Inferior parietal cortex (tissue), 1 donor: ENCODE measurements around the gene CTNNA3.
A peak's percentile ranks its signal among the peaks of the same experiment; 100 is the strongest.
"Not testable (repeated sequence)": the region's sequence is repeated elsewhere in the genome, so short reads cannot be mapped to it uniquely, and the experiment has no call there.

ENCODE experiments used
- DNase-seq: peaks from one replicate; pipeline ENCODE4 v3.0.0-alpha.2; 2016; ENCODE audit errors: extremely low spot score

CTNNA3 gene

GRCh38 chr10:67602268-67602950 lies 93.6 kb downstream of the CTNNA3 start:
- no peak for DNase-seq

- no peak for DNase-seq
Observed at GRCh38 chr10:67599597-67599996, 96.4 kb downstream of the CTNNA3 start.

- DNase-seq: no peak
Observed at GRCh38 chr10:67596641-67597040, 99.4 kb downstream of the CTNNA3 start.

GRCh38 chr10:67587771-67588170 lies 108.2 kb downstream of the CTNNA3 start:
- DNase-seq: no peak

GRCh38 chr10:67575532-67575931 lies 120.5 kb downstream of the CTNNA3 start:
- no peak for DNase-seq

GRCh38 chr10:67573484-67573883 lies 122.5 kb downstream of the CTNNA3 start:
- DNase-seq: no peak

- no peak for DNase-seq
Observed at GRCh38 chr10:67571503-67571902, 124.5 kb downstream of the CTNNA3 start.

- DNase-seq: not testable (repeated sequence)
Observed at GRCh38 chr10:67558311-67558710, 137.7 kb downstream of the CTNNA3 start.

GRCh38 chr10:67553254-67553653 lies 142.7 kb downstream of the CTNNA3 start:
- DNase-seq: no peak

- no peak for DNase-seq
Observed at GRCh38 chr10:67550838-67551402, 145.1 kb downstream of the CTNNA3 start.

- DNase-seq: no peak
Observed at GRCh38 chr10:67550046-67550445, 145.9 kb downstream of the CTNNA3 start.

- no peak for DNase-seq
Observed at GRCh38 chr10:67549390-67549789, 146.6 kb downstream of the CTNNA3 start.

GRCh38 chr10:67541411-67541810 lies 154.6 kb downstream of the CTNNA3 start:
- DNase-seq: no peak

GRCh38 chr10:67539312-67539711 lies 156.7 kb downstream of the CTNNA3 start:
- DNase-seq: no peak

- DNase-seq: no peak
Observed at GRCh38 chr10:67537906-67538305, 158.1 kb downstream of the CTNNA3 start.

GRCh38 chr10:67533376-67533775 lies 162.6 kb downstream of the CTNNA3 start:
- no peak for DNase-seq

GRCh38 chr10:67530990-67531389 lies 165.0 kb downstream of the CTNNA3 start:
- not testable (repeated sequence) for DNase-seq

- DNase-seq: no peak
Observed at GRCh38 chr10:67527351-67527750, 168.6 kb downstream of the CTNNA3 start.

- DNase-seq: no peak
Observed at GRCh38 chr10:67521546-67521945, 174.4 kb downstream of the CTNNA3 start.

- DNase-seq: peak; percentile 85
Observed at GRCh38 chr10:67520924-67521520, 175.0 kb downstream of the CTNNA3 start.

GRCh38 chr10:67519434-67519833 lies 176.6 kb downstream of the CTNNA3 start:
- no peak for DNase-seq

GRCh38 chr10:67518756-67519155 lies 177.2 kb downstream of the CTNNA3 start:
- no peak for DNase-seq

- no peak for DNase-seq
Observed at GRCh38 chr10:67518043-67518442, 178.0 kb downstream of the CTNNA3 start.
